ENCODE data around the gene SLC26A11.
A peak's percentile ranks its signal among the peaks of the same experiment; 100 is the strongest.

Gene SLC26A11

GRCh38 chr17:80220054-80220735 lies at the start of gene SLC26A11, which contains the start of gene SGSH:
Gene SLC26A11, plus strand, starts transcription at chr17:80220427. Its CDS starts 1,134 bp downstream, at chr17:80221561.
Gene SGSH, minus strand, starts transcription at chr17:80220333. Its CDS starts 20 bp downstream, at chr17:80220313.
- peak; percentile 61 for DNase-seq

- no peak for DNase-seq
Observed at GRCh38 chr17:80171681-80172080, 48.5 kb upstream of the SLC26A11 start.

GRCh38 chr17:80173126-80173525 lies 47.1 kb upstream of the SLC26A11 start:
- no peak for DNase-seq

- no peak for DNase-seq
Observed at GRCh38 chr17:80173916-80174315, 46.3 kb upstream of the SLC26A11 start.

- DNase-seq = no peak
Observed at GRCh38 chr17:80176757-80177156, 43.5 kb upstream of the SLC26A11 start.

- DNase-seq = no peak
Observed at GRCh38 chr17:80177986-80178595, 42.1 kb upstream of the SLC26A11 start.

- no peak for DNase-seq
Observed at GRCh38 chr17:80180192-80180591, 40.0 kb upstream of the SLC26A11 start.

GRCh38 chr17:80181431-80181830 lies 38.8 kb upstream of the SLC26A11 start:
- no peak for DNase-seq

- DNase-seq = no peak
Observed at GRCh38 chr17:80182118-80182844, 37.9 kb upstream of the SLC26A11 start.

- no peak for DNase-seq
Observed at GRCh38 chr17:80182845-80183223, 37.4 kb upstream of the SLC26A11 start.

GRCh38 chr17:80183581-80184422 lies 36.4 kb upstream of the SLC26A11 start:
- DNase-seq = no peak

- no peak for DNase-seq
Observed at GRCh38 chr17:80184423-80184714, 35.9 kb upstream of the SLC26A11 start.

GRCh38 chr17:80185968-80186367 lies 34.3 kb upstream of the SLC26A11 start:
- DNase-seq = no peak

- DNase-seq = no peak
Observed at GRCh38 chr17:80187090-80187489, 33.1 kb upstream of the SLC26A11 start.

GRCh38 chr17:80187515-80187941 lies 32.7 kb upstream of the SLC26A11 start:
- no peak for DNase-seq

- DNase-seq = no peak
Observed at GRCh38 chr17:80189611-80190010, 30.6 kb upstream of the SLC26A11 start.

- no peak for DNase-seq
Observed at GRCh38 chr17:80190716-80191115, 29.5 kb upstream of the SLC26A11 start.

- DNase-seq = no peak
Observed at GRCh38 chr17:80191192-80191591, 29.0 kb upstream of the SLC26A11 start.

GRCh38 chr17:80191865-80192661 lies 28.2 kb upstream of the SLC26A11 start:
- no peak for DNase-seq

- DNase-seq = no peak
Observed at GRCh38 chr17:80195141-80195540, 25.1 kb upstream of the SLC26A11 start.

- DNase-seq = peak; percentile 66
Observed at GRCh38 chr17:80195671-80196529, 24.3 kb upstream of the SLC26A11 start.
